Prostate gland (tissue), 2 donors: ENCODE measurements around the gene DTD2.

Experiments
- POLR2A ChIP-seq: fragments of 450-650 bp; IDR thresholded peaks from one replicate; pipeline ENCODE4 v1.6.1; 2016; ENCODE audit warnings: antibody characterized with exemption, mild to moderate bottlenecking
- POLR2AphosphoS5 ChIP-seq: sonication (generic); formaldehyde crosslinking; IDR thresholded peaks from one replicate; pipeline ENCODE4 v1.6.1; 2017; ENCODE audit warnings: antibody characterized with exemption
- TF ChIP-seq, protein P1 (sequence below), 4 experiments: fragments of 200-600 bp in 2 of 4; fragments of 450-650 bp in 2 of 4; sonication (generic) in 2 of 4; IDR thresholded peaks; 1 replicate in 3 of 4; 2 replicates in 1 of 4; pipeline ENCODE4 v1.5.1; 2016 to 2019; ENCODE audit warnings: antibody characterized with exemption in 4 of 4, mild to moderate bottlenecking in 2 of 4, moderate library complexity in 2 of 4

DNA sequence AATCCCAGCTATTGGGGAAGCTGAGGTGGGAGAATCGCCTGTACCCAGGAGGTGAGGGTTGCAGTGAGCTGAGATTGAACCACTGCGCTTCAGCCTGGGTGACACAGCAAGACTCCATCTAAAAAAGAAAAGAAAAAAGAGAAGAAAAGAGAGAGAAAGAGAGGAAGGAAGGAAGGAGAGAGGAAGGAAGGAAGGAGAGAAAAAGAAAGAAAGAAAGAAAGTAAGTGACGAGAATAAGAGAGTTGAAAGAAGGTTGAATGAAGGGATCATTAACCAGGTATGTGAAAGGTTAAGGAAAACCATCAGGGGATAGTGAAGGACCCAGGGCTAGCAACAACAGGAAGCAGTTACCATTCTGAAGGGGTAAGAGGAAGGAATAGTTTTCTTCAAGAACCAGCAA is 4.2 kb upstream of the DTD2 start:
- TF ChIP-seq, protein P1, sequence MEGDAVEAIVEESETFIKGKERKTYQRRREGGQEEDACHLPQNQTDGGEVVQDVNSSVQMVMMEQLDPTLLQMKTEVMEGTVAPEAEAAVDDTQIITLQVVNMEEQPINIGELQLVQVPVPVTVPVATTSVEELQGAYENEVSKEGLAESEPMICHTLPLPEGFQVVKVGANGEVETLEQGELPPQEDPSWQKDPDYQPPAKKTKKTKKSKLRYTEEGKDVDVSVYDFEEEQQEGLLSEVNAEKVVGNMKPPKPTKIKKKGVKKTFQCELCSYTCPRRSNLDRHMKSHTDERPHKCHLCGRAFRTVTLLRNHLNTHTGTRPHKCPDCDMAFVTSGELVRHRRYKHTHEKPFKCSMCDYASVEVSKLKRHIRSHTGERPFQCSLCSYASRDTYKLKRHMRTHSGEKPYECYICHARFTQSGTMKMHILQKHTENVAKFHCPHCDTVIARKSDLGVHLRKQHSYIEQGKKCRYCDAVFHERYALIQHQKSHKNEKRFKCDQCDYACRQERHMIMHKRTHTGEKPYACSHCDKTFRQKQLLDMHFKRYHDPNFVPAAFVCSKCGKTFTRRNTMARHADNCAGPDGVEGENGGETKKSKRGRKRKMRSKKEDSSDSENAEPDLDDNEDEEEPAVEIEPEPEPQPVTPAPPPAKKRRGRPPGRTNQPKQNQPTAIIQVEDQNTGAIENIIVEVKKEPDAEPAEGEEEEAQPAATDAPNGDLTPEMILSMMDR (IDR thresholded peaks at IDR 0.05): no peak
- TF ChIP-seq POLR2A: no peak
- TF ChIP-seq POLR2AphosphoS5: no peak
